Liver (tissue), 9 donors: Measurements from ENCODE around the gene THAP7. TPM values are rescaled to one million over a fixed set of nuclear protein-coding genes. Genes with fewer than 3 reads are reported as not detected.

Experiments used
- DNase-seq: peaks from one replicate; pipeline ENCODE4 v3.0.0-alpha.2; 2017; ENCODE audit warnings: low spot score
- H3K27ac ChIP-seq, 2 donors: one replicate each; pipeline ENCODE4 v1.7.0; 2013; ENCODE audit warnings: inconsistent platforms in 2 of 2, low read length in 2 of 2, control low read depth in 1 of 2, low read depth in 1 of 2, mild to moderate bottlenecking in 1 of 2
- H3K27me3 ChIP-seq, 4 donors: one replicate each; pipeline versions ENCODE4 v1.6.1 to v1.7.0; 2013; ENCODE audit warnings: low read length in 3 of 4, inconsistent platforms in 1 of 4, mild to moderate bottlenecking in 1 of 4, moderate library complexity in 1 of 4; ENCODE audit not compliant: control insufficient read depth in 4 of 4, insufficient read depth in 4 of 4
- H3K36me3 ChIP-seq, 4 donors: one replicate each; pipeline versions ENCODE4 v1.6.1 to v1.7.0; 2013; ENCODE audit warnings: low read length in 3 of 4, mild to moderate bottlenecking in 3 of 4, low read depth in 1 of 4, moderate library complexity in 1 of 4; ENCODE audit not compliant: control insufficient read depth in 4 of 4, insufficient read depth in 3 of 4
- H3K4me1 ChIP-seq, 4 donors: one replicate each; pipeline versions ENCODE4 v1.6.1 to v1.7.0; 2013; ENCODE audit warnings: low read length in 3 of 4, mild to moderate bottlenecking in 3 of 4, moderate library complexity in 1 of 4; ENCODE audit not compliant: control insufficient read depth in 4 of 4, insufficient read depth in 4 of 4
- H3K4me3 ChIP-seq, 3 donors: one replicate each; pipeline versions ENCODE4 v1.6.1 to v1.7.0; 2013; ENCODE audit warnings: low read length in 3 of 3, control low read depth in 1 of 3, low read depth in 1 of 3, mild to moderate bottlenecking in 1 of 3
- H3K9ac ChIP-seq, 2 donors: one replicate each; pipeline ENCODE4 v1.7.0; 2013; ENCODE audit warnings: low read length in 2 of 2, mild to moderate bottlenecking in 2 of 2, moderate library complexity in 2 of 2, control low read depth in 1 of 2, low read depth in 1 of 2
- H3K9me3 ChIP-seq, 4 donors: one replicate each; pipeline versions ENCODE4 v1.6.1 to v1.7.0; 2013; ENCODE audit warnings: low read length in 3 of 4; ENCODE audit not compliant: control insufficient read depth in 4 of 4
- CTCF ChIP-seq: fragments of 150-350 bp; IDR thresholded peaks from 2 replicates; pipeline ENCODE4 v1.5.1; 2017; ENCODE audit warnings: improper control_type of control experiment, low read depth, low read length; ENCODE audit not compliant: missing input control
- EGR1 ChIP-seq, 2 donors: IDR thresholded peaks; 2 replicates each; pipeline ENCODE4 v1.6.1; 2016 to 2018; ENCODE audit warnings: antibody characterized with exemption in 2 of 2, low read depth in 2 of 2
- FOXA1 ChIP-seq: IDR thresholded peaks from 2 replicates; pipeline ENCODE4 v1.6.1; 2016; ENCODE audit warnings: antibody characterized with exemption
- FOXA2 ChIP-seq: IDR thresholded peaks from 2 replicates; pipeline ENCODE4 v1.6.1; 2016; ENCODE audit warnings: antibody characterized with exemption
- GABPA ChIP-seq, 2 donors: IDR thresholded peaks in 1 of 2; conservative IDR thresholded peaks in 1 of 2; 2 replicates each; pipeline ENCODE4 v1.6.1; 2016; ENCODE audit warnings: antibody characterized with exemption in 2 of 2, mild to moderate bottlenecking in 1 of 2, moderate library complexity in 1 of 2
- HNF4A ChIP-seq, 2 donors: conservative IDR thresholded peaks; 2 replicates each; pipeline ENCODE4 v1.6.1; 2016; ENCODE audit warnings: antibody characterized with exemption in 2 of 2, mild to moderate bottlenecking in 2 of 2
- JUND ChIP-seq, 2 donors: IDR thresholded peaks; 2 replicates each; pipeline ENCODE4 v1.6.1; 2016; ENCODE audit warnings: antibody characterized with exemption in 2 of 2
- NR2F2 ChIP-seq: IDR thresholded peaks from 2 replicates; pipeline ENCODE4 v1.6.1; 2016; ENCODE audit warnings: antibody characterized with exemption
- REST ChIP-seq: IDR thresholded peaks from 2 replicates; pipeline ENCODE4 v1.6.1; 2016; ENCODE audit warnings: antibody characterized with exemption, mild to moderate bottlenecking
- RXRA ChIP-seq, 2 donors: IDR thresholded peaks; 2 replicates each; pipeline ENCODE4 v1.6.1; 2017 to 2018; ENCODE audit warnings: antibody characterized with exemption in 2 of 2, mild to moderate bottlenecking in 1 of 2
- TAF1 ChIP-seq: conservative IDR thresholded peaks from 2 replicates; pipeline ENCODE4 v1.6.1; 2016; ENCODE audit warnings: antibody characterized with exemption, mild to moderate bottlenecking
- ZBTB33 ChIP-seq: IDR thresholded peaks from 2 replicates; pipeline ENCODE4 v1.6.1; 2016; ENCODE audit warnings: antibody characterized with exemption
- WGBS: extraction: QIAGEN DNeasy Blood & Tissue Kit; methylation state at CpG from one replicate; pipeline ENCODE4 v1.1.7; 2013; 5-methylcytosine and 5-hydroxymethylcytosine counted together
- polyA plus RNA-seq, 2 donors: library from polyadenylated mRNA; stranded (reverse) in 1 of 2; unstranded in 1 of 2; fragments of 200-250 nt in 1 of 2; fragments of >200 nt in 1 of 2; fragmentation: Nextera tagmentation in 1 of 2; extraction: Ambion mirVana in 1 of 2; gene quantifications; one replicate each; pipeline versions ENCODE4 v1.2.1 to v1.2.3, GENCODE V29; 2013 to 2015
- total RNA-seq, 2 donors: library from RNA; depleted of rRNA; stranded (reverse); fragments of >200 nt; gene quantifications; one replicate each; pipeline ENCODE4 v1.2.3, GENCODE V29; 2014
- donor health status: healthy.
- donor health status: healthy.
- donor health status: healthy.
- donor health status: healthy.
- donor health status: healthy.

THAP7 gene
- total and polyA plus RNA-seq, 4 donors, result 10.4 to 21.9 (median 19.4) TPM

GRCh38 chr22:21022507-21022906 lies 20.6 kb upstream of the THAP7 start:
- WGBS, result 78% methylated on average over 10 of the region's 10 CpGs
- DNase-seq, result no peak
- no peak overlapping the region for H3K9ac ChIP-seq
- H3K4me1 ChIP-seq, result no peaks in the 10 kb centered on the region
- no peak overlapping the region for H3K4me3 ChIP-seq
- no peaks in the 10 kb centered on the region for H3K9me3 ChIP-seq
- TF ChIP-seq GABPA (IDR thresholded peaks at IDR 0.05 in 1 of 2, conservative IDR thresholded peaks at IDR 0.05 in 1 of 2), result no peak
- no peak for TF ChIP-seq ZBTB33
- H3K27ac ChIP-seq, result no peak overlapping the region
- no peaks in the 10 kb centered on the region for H3K27me3 ChIP-seq
- H3K36me3 ChIP-seq, result no peaks in the 10 kb centered on the region

GRCh38 chr22:21020802-21021429 lies 19.0 kb upstream of the THAP7 start:
- H3K4me3 ChIP-seq, result no peak overlapping the region
- no peaks in the 10 kb centered on the region for H3K4me1 ChIP-seq
- DNase-seq, result no peak
- H3K36me3 ChIP-seq, result no peaks in the 10 kb centered on the region
- no peaks in the 10 kb centered on the region for H3K27me3 ChIP-seq
- TF ChIP-seq RXRA (IDR thresholded peaks at IDR 0.05) (no peak), JUND (IDR thresholded peaks at IDR 0.05) (no peak), HNF4A (conservative IDR thresholded peaks at IDR 0.05) (no peak), REST (no peak), TAF1 (no peak), CTCF (peak; percentile 7), FOXA1 (no peak)
- WGBS, result 68% methylated on average over 7 of the region's 7 CpGs
- no peaks in the 10 kb centered on the region for H3K9me3 ChIP-seq
- H3K9ac ChIP-seq, result no peak overlapping the region
- H3K27ac ChIP-seq, result no peak overlapping the region

- no peak for TF ChIP-seq ZBTB33
- TF ChIP-seq HNF4A (conservative IDR thresholded peaks at IDR 0.05), result no peak
- TF ChIP-seq NR2F2, result no peak
- TF ChIP-seq FOXA2, result no peak
- no peak for TF ChIP-seq EGR1 (IDR thresholded peaks at IDR 0.05; ENCODE audit: low read depth in 2 of 2)
- no peak for TF ChIP-seq JUND (IDR thresholded peaks at IDR 0.05)
- no peak overlapping the region for H3K4me3 ChIP-seq
- no peaks in the 10 kb centered on the region for H3K9me3 ChIP-seq
- no peak for DNase-seq
- H3K4me1 ChIP-seq, result peaks cover 0 to 7% (median 3%) of the 10 kb centered on the region in 4 donors
- WGBS, result 93% methylated on average over 4 of the region's 4 CpGs
- H3K27ac ChIP-seq, result no peak overlapping the region
- no peaks in the 10 kb centered on the region for H3K27me3 ChIP-seq
- H3K36me3 ChIP-seq, result no peaks in the 10 kb centered on the region
- no peak overlapping the region for H3K9ac ChIP-seq
Measured at GRCh38 chr22:21018314-21018713, 16.4 kb upstream of the THAP7 start.
